Esophagus squamous epithelium (tissue), 4 donors: Measurements from ENCODE around the gene RNU7-1.

Source experiments
- CTCF ChIP-seq, 6 experiments: fragments of 450-650 bp in 4 of 6; fragments of 200-600 bp in 2 of 6; sonication (generic) in 2 of 6; IDR thresholded peaks; one replicate each; pipeline ENCODE4 v1.5.1; 2016 to 2019; ENCODE audit warnings: antibody characterized with exemption in 6 of 6, mild to moderate bottlenecking in 4 of 6, moderate library complexity in 4 of 6
- POLR2A ChIP-seq, 4 donors: fragments of 450-650 bp; IDR thresholded peaks; one replicate each; pipeline ENCODE4 v1.6.1; 2017; ENCODE audit warnings: antibody characterized with exemption in 4 of 4, mild to moderate bottlenecking in 4 of 4, moderate library complexity in 3 of 4

GRCh38 chr12:6929466-6930452 lies 13.9 kb upstream of the RNU7-1 start:
- TF ChIP-seq CTCF (IDR thresholded peaks at IDR 0.05) = peak in 1 of 6 experiments; percentile 8
- TF ChIP-seq POLR2A (IDR thresholded peaks at IDR 0.05) = no peak
